ENCODE results near the gene ZNF660.

ZNF660 gene

DNA sequence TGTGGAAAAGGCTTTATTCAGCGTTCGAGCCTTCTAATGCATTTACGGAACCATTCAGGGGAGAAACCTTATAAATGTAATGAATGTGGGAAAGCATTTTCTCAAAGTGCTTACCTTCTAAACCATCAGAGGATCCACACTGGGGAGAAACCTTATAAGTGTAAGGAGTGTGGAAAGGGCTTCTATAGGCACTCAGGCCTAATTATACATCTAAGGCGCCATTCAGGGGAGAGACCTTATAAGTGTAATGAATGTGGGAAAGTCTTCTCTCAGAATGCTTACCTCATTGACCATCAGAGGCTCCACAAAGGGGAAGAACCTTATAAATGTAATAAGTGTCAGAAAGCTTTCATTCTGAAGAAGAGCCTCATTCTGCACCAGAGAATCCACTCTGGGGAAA lies 57.6 kb downstream of the ZNF660 start:
- no peak for DNase-seq

DNA sequence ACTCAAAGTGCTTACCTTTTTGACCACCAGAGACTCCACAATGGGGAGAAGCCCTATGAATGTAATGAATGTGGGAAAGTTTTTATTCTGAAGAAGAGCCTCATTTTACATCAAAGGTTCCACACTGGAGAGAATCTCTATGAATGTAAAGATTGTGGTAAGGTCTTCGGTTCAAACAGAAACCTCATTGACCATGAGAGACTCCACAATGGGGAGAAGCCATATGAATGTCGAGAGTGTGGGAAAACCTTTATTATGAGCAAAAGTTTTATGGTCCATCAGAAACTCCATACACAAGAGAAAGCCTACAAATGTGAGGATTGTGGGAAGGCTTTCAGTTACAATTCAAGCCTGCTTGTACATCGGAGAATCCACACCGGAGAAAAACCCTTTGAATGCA lies 58.3 kb downstream of the ZNF660 start:
- DNase-seq: no peak

DNA sequence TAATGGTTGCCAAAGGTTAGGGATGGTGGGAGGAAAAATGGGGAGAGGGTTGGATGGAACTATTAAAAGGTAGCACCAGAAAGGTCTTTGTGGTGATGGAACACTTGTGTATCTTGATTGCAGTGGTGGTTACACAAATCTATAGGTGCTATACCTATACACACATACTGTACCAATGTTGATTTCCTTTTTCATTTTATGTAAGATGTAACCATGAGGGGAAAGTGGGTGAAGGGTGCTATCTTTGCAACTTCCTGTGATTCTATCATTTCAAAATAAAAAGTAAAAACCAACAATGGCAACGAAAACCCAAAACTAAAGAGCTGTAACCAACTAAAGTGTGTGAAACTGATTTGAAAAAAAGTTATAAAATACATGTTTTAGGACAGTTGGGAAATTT lies 63.0 kb downstream of the ZNF660 start:
- DNase-seq: no peak

DNA sequence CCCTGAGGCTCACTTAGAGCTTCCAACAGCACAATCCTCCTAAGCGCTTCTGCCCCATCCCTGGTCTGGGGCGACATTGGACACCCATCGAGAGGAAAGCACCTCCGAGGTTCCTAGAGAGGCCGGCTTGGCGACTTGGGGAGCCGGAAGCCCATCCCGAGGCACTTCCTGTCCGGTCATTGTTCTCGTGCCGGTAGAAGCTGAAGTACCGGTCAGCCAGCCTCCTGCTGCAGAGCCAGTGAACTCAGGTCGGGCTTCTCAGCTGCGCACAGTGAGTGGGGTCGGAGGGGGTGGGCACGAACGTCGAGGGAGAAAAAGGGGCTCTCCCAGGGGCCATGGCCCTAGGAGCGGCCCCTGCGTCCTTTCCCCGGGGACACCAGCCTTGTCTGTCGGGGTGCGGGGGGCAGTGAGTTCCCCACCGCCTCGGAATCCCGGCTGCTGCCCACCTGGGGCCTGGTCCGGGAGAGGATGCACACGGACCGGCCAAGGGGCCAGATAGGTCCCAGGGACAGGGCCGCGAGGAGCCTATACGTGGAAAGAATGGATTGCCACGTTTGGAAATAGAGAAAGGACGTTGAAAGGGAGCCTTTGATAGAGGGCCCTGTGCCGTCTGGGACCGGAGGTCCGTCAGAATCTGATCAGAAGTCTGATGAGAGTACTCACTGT lies 63.9 kb downstream of the ZNF660 start, which contains the start of gene ZNF35:
TSS of gene ZNF35 (plus strand) at position 169 of the 666 bp plus-strand sequence. CDS start 2,336 bp downstream, outside the sequence.
- peak; percentile 87 to 88 for DNase-seq
